PC-3 (cell line): ENCODE measurements around the gene ARL5C.

Experiments
- CTCF ChIP-seq: fragments of 300-600 bp; sonication (generic); conservative IDR thresholded peaks from 2 replicates; pipeline ENCODE4 v1.5.1; 2017; ENCODE audit warnings: antibody characterized with exemption, low read depth, mild to moderate bottlenecking, low read length
- EZH2 ChIP-seq: fragments of 300-600 bp; sonication (generic); IDR thresholded peaks from one replicate; pipeline ENCODE4 v1.6.1; 2017; ENCODE audit warnings: antibody characterized with exemption, mild to moderate bottlenecking, low read length; ENCODE audit not compliant: unreplicated experiment

- TF ChIP-seq EZH2 = no peak
- no peak for TF ChIP-seq CTCF
Observed at GRCh38 chr17:39204245-39204644, 38.3 kb upstream of the ARL5C start.
